OCI-LY3 (cell line): Measurements from ENCODE around the gene GIMD1.

Source experiments
- CTCF ChIP-seq: fragments of 200-600, 300-600 bp; sonication (generic); IDR thresholded peaks from 2 replicates; pipeline ENCODE4 v1.5.1; 2014; ENCODE audit warnings: antibody characterized with exemption, low read length, low read depth
- EZH2phosphoT487 ChIP-seq: fragments of 200-600 bp; shearing (Covaris generic); IDR thresholded peaks from 2 replicates; pipeline ENCODE4 v1.6.1; 2018; ENCODE audit warnings: antibody characterized with exemption, mixed run types, low read depth

GRCh38 chr4:106351016-106351415, 17.6 kb downstream of the GIMD1 start:
- no peak for TF ChIP-seq CTCF
- TF ChIP-seq EZH2phosphoT487, result no peak
